NCI-H510A (cell line): Measurements from ENCODE around the gene ZNF407.

ENCODE experiments used
- DNase-seq: peaks from one replicate; lab custom pipeline; 2025; lab: John Stamatoyannopoulos, UW

Gene ZNF407

DNA sequence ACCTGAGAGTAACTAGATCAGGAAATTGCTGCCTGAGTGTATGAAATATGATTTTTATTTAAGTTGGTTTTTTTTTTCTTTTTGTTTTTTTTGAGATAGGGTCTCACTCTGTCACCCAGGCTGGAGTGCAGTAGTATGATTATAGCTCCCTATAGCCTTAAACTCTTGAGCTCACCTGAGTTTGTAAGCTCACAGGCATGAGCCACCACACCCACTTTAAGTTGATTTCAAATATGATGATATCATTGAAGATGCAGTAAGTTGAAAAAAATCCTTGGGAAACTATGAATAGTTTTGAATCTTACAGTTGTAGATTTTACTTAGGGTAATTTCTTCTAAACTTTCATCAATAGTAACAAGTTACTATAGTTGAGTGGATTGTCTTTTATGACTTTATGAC lies 234.7 kb downstream of the ZNF407 start:
- DNase-seq, result no peak

GRCh38 chr18:74832999-74833398 lies 235.3 kb downstream of the ZNF407 start:
- no peak for DNase-seq

- DNase-seq, result no peak
These were observed 237.0 kb downstream of the ZNF407 start for GRCh38 chr18:74834424-74835309.

DNA sequence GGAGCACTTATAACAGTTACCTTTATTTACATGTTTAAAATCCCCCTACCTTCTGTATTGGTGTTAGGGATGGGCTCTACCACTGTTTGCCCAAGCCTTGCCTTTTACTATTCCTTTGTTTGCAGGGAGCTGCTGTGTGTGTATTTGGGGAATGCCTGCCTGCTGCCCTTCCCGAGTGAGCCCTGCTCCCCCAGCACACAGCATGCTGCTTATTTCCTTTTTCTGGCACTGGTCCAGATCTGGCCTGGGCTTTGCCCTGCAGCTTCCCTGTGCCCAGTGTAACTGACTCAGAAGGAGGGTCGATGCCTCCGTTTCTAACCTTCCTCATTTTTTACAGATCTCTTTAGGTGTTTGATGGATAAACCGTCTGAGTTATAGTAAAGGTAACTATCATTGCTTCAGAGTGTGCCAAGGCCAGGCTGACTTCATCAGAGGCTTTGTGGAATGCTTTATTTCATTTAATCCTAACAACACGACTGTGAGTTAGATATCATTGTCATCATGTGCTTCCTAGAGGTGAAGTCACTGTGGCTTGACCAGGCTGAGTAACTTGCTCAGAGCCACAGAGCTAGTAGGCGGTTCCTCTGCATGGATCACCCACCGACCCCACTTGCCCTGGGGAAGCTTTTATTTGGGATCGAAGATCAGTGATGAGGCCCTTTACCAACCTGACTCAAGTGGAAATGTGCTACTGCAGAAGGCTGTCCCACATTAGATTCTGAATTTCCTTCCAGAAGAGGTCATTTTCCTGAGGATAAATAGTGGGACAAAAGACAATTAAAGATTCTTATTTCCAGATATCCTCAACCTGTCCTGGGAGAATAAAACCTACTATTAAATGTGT lies 238.8 kb downstream of the ZNF407 start:
- DNase-seq, result peak; percentile 79

- DNase-seq, result peak; percentile 51
These were observed 243.0 kb downstream of the ZNF407 start for GRCh38 chr18:74840492-74841167.

DNA sequence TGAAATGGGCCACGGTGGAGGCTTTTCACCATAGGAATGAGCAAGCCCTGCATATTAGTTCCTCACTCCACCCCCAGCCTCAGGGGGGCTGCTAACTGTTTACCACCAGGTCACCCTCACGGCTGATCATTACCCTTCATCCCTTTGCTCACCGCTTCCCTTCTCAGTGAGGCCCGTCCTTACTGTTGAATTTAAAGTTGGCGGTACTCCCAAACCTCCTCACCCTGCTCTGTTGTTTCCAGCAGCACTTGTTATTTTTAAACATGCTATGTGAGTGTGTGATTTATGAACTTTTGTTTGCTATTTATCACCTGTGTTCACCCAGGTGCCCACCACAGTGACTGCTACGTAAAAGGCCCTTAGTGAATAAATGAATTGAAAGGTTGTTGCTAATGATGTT lies 243.6 kb downstream of the ZNF407 start:
- no peak for DNase-seq

GRCh38 chr18:74849301-74849700 lies 251.6 kb downstream of the ZNF407 start:
- DNase-seq, result no peak

DNA sequence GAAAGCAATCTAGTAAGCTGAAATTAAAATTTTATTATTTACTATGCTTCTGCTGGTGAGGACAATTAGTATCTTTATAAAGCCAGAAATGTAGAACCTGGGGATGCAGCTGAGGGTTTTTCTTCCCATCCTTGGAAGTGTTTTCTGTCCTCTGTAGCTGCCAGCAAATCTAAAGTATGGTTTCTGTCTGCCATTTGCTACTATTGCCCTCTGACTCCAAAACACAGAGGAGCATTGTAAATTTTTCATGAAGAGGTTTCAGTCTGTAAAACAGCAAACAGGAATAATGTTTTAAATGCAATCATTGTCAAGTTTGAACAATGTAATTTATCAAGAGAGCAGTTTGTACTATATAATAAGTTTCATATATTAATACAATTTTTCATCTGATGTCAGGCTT lies 258.8 kb downstream of the ZNF407 start:
- DNase-seq, result no peak

DNA sequence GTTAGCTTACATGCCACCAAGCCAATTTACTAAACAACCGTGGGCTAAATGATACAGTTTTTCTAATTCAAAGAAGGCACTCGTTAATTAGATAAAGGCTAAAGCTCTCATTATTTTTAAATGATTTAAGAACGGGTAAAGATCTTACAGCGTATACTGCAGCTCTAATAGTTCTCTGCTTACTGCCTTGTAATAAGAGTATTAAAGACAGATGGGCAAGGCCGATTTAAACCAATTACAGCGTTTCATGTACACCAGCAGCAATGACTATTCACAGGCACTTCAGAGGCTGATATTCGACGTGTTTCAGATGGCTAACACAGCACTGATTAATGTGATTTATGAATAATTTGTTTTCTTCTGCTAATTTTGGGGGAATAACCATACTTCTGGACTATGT lies 259.3 kb downstream of the ZNF407 start:
- no peak for DNase-seq

DNA sequence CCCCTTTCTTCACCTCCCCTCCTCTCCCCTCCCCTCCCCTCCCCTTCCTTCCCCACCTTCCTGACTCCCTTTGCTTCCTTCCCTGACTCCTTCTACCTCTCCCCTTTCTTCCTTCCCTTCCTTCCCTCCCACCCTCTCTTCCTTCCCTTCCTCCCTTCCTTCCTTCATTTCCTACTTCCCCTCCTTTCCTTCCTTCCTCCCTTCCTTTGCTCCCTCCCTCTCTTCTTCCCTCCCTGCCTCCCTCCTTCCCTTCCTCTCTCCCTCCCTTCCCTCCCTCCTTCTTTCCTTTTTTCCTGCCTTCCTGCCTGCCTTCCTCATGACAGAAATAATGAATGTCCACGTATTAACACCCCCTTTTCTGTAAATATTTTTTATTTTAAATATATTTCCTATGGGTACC lies 260.2 kb downstream of the ZNF407 start:
- DNase-seq, result no peak

GRCh38 chr18:74861154-74861553 lies 263.5 kb downstream of the ZNF407 start:
- DNase-seq, result no peak

- no peak for DNase-seq
These were observed 264.4 kb downstream of the ZNF407 start for GRCh38 chr18:74862094-74862493.

DNA sequence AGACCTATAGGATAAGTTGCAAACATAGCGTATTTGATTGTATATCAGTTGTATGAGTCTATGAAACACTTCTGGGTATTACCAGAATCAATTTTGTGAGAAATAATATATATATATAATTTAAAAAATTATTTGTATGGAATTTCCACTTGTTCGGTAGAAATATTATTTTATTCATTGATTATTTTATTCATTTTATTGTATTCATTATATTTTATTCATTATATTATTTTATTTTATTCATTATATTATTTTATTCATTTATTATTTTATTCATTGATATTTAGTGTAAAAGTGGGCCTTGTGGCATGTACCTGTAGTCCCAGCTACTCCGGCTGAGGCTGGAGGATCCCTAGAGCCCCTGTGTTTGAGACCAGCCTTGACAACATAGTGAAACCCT lies 268.9 kb downstream of the ZNF407 start:
- no peak for DNase-seq

GRCh38 chr18:74868461-74868860 lies 270.8 kb downstream of the ZNF407 start:
- DNase-seq, result no peak

GRCh38 chr18:74869904-74870863 lies 272.5 kb downstream of the ZNF407 start:
- DNase-seq, result no peak

GRCh38 chr18:74870950-74871349 lies 273.3 kb downstream of the ZNF407 start:
- DNase-seq, result no peak

DNA sequence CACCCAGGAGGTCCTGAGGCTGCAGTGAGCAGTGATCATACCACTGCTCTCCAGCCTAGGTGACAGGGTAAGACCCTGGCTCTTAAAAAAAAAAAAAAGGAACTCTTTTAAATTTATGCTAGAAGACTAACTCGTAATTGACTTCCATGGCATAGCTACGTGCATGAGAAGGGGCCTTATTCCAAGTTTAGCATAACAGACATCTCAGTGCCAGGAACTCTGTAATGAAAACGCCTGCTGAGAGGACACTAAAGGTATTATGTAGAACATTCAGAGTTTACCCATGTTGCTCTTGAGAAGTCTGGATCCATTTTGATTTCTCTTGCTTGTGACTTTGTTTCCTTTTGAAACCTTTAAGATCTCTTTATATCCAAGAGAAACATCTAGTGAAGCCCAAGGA lies 276.0 kb downstream of the ZNF407 start:
- DNase-seq, result no peak

- DNase-seq, result no peak
These were observed 276.7 kb downstream of the ZNF407 start for GRCh38 chr18:74874351-74874750.

GRCh38 chr18:74876630-74877243 lies 279.1 kb downstream of the ZNF407 start:
- no peak for DNase-seq

DNA sequence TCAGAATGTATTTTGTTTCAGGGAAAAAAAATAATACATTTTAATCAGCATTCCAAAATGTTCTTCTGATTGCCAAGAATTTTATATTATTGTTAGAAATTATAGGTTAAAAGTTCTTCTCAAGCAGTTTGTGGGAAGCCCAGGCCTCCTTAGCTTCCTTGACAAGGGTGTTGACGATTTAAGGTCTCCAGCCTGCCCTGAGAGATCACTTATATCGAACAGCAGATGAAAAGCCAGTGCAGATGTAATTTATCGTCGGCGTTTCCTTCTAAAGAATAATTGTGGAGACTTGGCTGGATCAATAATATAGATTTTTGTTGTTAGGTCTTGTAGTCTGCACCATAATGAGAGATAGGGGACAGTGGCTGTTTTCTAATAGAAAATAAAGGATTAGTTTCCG lies 280.6 kb downstream of the ZNF407 start:
- DNase-seq, result no peak

DNA sequence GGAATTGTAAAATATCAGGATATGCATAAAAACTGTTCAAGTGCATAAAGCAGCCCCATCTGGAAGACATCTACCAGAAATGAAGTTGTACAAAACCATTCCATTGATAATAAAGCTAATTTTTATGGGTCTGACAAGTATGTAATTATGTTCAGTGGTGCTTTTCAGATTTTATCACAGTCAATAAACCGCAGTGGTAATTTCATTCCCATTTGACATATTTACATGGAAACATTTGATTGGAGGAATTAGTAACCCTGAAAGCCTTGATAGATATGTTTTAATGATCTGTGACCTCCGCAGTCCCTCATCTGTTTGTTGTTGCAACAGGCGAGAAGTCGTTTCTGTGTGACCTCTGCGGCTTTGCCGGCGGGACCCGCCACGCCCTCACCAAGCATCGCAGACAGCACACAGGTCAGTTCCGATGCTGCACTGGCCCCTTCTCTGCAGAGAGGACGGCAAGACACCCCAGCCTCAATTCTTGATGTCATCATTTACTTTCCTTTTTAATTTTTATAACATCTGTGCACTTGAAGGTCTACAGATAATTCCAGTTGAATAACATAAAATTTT lies 283.1 kb downstream of the ZNF407 start:
- no peak for DNase-seq
